T-helper 2 cell treated with Interferon-gamma antibody and Interleukin-4, amounts not matched to agents 5 μg/mL and 100 μg/mL, for 36 hours (primary cell): Measurements from ENCODE around the gene MOSPD2.

Source experiments
- DNase-seq: peaks from one replicate; pipeline ENCODE4 v3.0.0; 2021; ENCODE audit warnings: low spot score
- H3K27ac Mint-ChIP-seq: one replicate; pipeline ENCODE4 v1.8.0; 2021; ENCODE audit warnings: mild to moderate bottlenecking, mixed read lengths
- H3K27me3 Mint-ChIP-seq: one replicate; pipeline ENCODE4 v1.8.0; 2021; ENCODE audit warnings: low read depth, mixed read lengths
- H3K36me3 Mint-ChIP-seq: one replicate; pipeline ENCODE4 v1.8.0; 2021; ENCODE audit warnings: low read depth, mixed read lengths
- H3K4me1 Mint-ChIP-seq: one replicate; pipeline ENCODE4 v1.8.0; 2021; ENCODE audit warnings: low read depth, mixed read lengths
- H3K4me3 Mint-ChIP-seq: one replicate; pipeline ENCODE4 v1.8.0; 2022; ENCODE audit warnings: mild to moderate bottlenecking, moderate library complexity, mixed read lengths
- H3K9me3 Mint-ChIP-seq: one replicate; pipeline ENCODE4 v1.8.0; 2021; ENCODE audit warnings: mixed read lengths

MOSPD2 gene

DNA sequence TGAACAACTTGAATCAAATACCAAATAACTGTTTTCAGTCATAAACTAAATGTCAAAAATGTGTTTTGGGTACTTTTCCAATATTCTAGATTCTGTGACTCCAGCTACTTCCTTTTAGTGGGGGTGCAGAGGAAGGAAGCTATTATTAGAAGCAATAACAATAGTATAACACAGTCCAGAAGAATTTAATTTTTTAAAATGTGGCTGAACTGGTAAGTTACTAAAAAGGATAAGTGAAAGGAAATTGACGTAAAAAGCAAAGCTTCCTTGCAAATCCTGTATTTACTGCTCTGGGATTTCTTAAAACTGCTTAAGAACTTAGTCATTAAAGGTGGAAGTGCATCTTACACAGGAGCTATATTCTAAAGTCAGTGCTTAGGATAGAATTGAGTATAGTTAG, 53.2 kb downstream of the MOSPD2 start:
- Mint-ChIP-seq H3K27me3 (peaks cover 3% of the 10 kb centered on the region), H3K27ac (no peak overlapping the region), H3K4me1 (no peaks in the 10 kb centered on the region), H3K36me3 (no peaks in the 10 kb centered on the region), H3K4me3 (no peak overlapping the region), H3K9me3 (no peaks in the 10 kb centered on the region)
- DNase-seq = no peak

DNA sequence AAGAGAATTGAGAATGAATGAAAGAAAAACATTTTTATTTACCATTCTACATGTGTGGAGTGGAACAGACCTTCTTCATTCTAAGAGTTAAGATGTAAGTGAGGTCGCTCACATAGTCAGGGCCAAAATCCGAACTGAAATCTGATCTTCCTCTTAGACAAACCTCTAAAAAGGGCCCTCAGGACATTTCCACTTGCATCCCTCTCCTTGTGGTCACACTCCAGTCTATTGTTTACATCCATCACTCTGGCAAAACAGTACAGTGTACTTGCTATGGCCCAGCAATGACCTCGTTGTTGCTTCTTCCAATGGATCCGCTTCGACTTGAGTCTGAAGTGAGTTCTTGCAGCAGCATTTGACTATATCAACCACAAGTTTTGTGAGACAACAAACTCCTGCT, 54.2 kb downstream of the MOSPD2 start:
- no peak overlapping the region for H3K27ac Mint-ChIP-seq
- no peak for DNase-seq
- no peaks in the 10 kb centered on the region for H3K9me3 Mint-ChIP-seq
- no peaks in the 10 kb centered on the region for H3K4me1 Mint-ChIP-seq
- H3K4me3 Mint-ChIP-seq = no peak overlapping the region
- peaks cover 6% of the 10 kb centered on the region for H3K27me3 Mint-ChIP-seq
- no peaks in the 10 kb centered on the region for H3K36me3 Mint-ChIP-seq

DNA sequence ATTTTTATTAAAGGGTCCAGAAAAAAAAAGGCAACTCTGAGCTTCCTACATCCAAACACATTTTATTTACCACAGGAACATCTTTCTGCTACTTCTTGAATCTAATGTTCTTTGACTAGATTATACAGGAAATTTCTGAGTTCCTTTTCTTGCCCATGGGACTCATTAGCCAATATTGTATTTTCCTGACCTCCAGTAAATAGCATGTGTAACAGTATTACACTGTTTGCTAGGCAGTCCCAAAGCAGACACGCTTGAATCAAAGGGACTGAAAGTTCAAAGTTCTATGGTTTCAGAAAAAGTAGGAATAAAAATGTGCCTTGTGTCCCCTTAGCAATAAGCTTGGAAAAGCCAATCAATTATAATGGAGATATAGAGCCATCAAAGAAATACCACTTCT, 57.4 kb downstream of the MOSPD2 start:
- no peaks in the 10 kb centered on the region for H3K36me3 Mint-ChIP-seq
- no peaks in the 10 kb centered on the region for H3K4me1 Mint-ChIP-seq

DNA sequence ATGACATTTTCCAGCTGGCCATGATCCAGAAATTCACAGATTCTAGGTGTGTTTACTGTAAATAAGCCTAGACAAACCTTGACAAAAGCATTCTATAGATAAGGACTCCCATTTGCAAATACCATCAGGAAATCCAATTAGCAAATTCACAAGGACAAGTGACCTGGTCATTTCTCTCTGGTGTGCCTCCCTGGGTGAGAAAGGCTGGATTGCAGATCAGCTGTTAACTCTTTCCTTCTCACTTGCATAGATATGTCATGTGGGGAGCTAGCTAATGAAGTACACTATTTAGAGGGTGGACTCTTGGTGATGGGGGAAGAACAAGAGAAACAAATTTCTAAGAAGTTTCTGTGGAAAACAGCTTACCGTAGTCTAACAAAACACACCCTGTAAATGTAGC, 58.9 kb downstream of the MOSPD2 start:
- no peaks in the 10 kb centered on the region for H3K36me3 Mint-ChIP-seq
- H3K4me1 Mint-ChIP-seq = no peaks in the 10 kb centered on the region
- DNase-seq = no peak
- no peak overlapping the region for H3K27ac Mint-ChIP-seq
- peaks cover 6% of the 10 kb centered on the region for H3K27me3 Mint-ChIP-seq
- H3K9me3 Mint-ChIP-seq = no peaks in the 10 kb centered on the region
- H3K4me3 Mint-ChIP-seq = no peak overlapping the region

More for the DNA sequence above, 57.4 kb downstream of the MOSPD2 start:
- no peak for DNase-seq
- Mint-ChIP-seq H3K9me3 (no peaks in the 10 kb centered on the region), H3K4me3 (no peak overlapping the region), H3K27me3 (peaks cover 6% of the 10 kb centered on the region), H3K27ac (no peak overlapping the region)

DNA sequence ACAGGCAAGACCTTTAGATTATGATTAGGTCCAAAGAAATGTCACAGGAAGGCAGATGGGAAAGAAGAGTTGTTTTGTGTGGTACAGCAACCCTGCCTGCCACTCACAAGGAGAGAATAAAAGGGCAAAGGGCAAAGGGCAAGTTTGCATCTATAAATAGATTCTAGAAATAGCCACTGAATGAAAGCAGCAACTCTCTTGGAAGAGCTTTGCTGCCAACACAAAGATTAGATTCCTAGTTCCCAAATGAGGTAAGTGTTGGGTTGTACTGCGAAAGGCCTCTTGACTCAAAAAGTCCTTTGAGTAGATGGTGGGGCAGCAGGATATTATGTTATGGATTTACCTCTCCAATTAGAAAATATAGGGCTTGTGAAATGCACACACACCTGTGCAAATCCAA, 61.2 kb downstream of the MOSPD2 start:
- Mint-ChIP-seq H3K4me3 (no peak overlapping the region), H3K9me3 (no peaks in the 10 kb centered on the region), H3K4me1 (no peaks in the 10 kb centered on the region), H3K27me3 (peaks cover 6% of the 10 kb centered on the region), H3K36me3 (no peaks in the 10 kb centered on the region), H3K27ac (no peak overlapping the region)
- no peak for DNase-seq

DNA sequence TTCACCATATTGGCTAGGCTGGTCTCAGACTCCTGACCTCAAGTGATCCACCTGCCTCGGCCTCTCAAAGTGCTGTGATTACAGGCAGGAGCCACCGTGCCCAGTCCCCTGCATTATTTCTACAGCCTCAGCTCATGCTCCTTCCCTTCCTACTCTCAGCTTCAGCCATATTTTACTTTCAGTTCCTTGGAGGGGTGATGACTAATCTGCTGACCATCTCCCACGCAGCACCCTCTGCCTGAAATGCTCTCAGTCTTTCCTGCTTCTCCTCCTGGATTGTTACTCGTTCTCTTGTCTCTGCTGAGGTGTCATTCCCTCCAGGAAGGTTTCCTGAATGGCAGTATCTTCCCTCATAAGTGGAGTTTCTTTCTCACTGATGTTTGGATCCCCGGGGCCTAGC, 63.3 kb downstream of the MOSPD2 start:
- Mint-ChIP-seq H3K4me1 (no peaks in the 10 kb centered on the region), H3K4me3 (no peak overlapping the region), H3K36me3 (no peaks in the 10 kb centered on the region), H3K27me3 (peaks cover 3% of the 10 kb centered on the region), H3K27ac (no peak overlapping the region), H3K9me3 (no peaks in the 10 kb centered on the region)
- no peak for DNase-seq

DNA sequence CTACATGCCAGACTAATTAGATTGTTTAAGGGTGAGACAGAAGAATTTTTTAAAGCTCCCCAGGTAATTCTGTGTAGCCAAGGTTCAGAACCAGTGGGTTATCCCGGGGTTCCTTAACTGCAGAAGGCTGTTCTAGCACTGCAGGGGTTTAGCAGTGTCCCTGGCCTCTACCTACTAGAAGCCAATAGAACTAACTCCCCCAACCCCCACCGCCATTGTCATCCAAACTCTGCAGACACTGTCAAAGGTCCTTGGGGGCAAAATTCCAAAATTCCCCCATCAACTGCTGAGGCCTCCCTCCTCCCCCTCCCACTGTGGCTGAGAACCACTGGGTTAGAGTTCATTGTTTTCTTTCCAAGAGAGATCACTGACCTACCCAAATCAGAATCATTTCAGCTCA, 66.4 kb downstream of the MOSPD2 start:
- H3K27me3 Mint-ChIP-seq = no peaks in the 10 kb centered on the region
- no peak overlapping the region for H3K4me3 Mint-ChIP-seq
- H3K27ac Mint-ChIP-seq = no peak overlapping the region
- H3K9me3 Mint-ChIP-seq = no peaks in the 10 kb centered on the region
- DNase-seq = no peak
- no peaks in the 10 kb centered on the region for H3K36me3 Mint-ChIP-seq
- no peaks in the 10 kb centered on the region for H3K4me1 Mint-ChIP-seq

DNA sequence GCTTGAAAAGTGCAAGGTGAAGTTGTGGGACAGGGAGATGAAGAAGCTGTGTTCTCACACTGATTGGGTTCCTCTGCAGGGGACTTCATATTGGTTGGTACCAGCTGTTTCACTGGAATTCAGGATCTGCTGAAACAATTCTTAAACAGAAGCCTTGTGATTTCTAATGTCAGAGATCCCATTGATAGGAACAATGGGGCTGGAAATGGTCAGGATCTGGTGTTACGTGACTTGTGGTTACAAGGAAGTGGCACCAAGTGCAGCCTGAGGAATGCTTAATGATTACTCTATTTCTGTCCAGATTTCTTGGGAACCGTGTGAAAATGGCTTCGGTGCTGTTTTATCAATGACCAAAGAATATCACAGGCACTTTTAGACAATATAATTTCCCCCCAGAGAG, 68.1 kb downstream of the MOSPD2 start:
- no peaks in the 10 kb centered on the region for H3K27me3 Mint-ChIP-seq
- H3K36me3 Mint-ChIP-seq = no peaks in the 10 kb centered on the region
- no peaks in the 10 kb centered on the region for H3K9me3 Mint-ChIP-seq
- no peaks in the 10 kb centered on the region for H3K4me1 Mint-ChIP-seq
- no peak overlapping the region for H3K4me3 Mint-ChIP-seq
- no peak overlapping the region for H3K27ac Mint-ChIP-seq
- no peak for DNase-seq

DNA sequence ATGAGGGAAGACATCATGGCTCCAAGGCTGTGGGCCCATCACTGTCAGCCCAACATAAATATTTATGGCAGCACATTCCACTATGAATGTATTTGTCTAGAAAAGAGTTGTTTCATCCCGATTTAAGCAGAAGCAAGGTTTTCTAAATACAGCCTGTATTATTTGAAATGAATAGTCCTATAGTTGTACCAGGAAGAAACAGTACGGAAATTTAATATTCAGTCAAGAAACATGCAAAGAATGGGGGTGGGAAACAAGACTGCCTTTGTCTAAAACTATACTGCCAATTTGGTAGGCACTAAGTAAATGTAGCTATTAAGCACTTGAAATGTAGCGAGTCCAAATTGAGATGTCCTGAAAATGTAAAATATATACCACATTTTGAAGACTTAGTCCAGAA, 69.1 kb downstream of the MOSPD2 start:
- DNase-seq = no peak
- Mint-ChIP-seq H3K4me3 (no peak overlapping the region), H3K4me1 (no peaks in the 10 kb centered on the region), H3K27ac (no peak overlapping the region), H3K36me3 (no peaks in the 10 kb centered on the region), H3K27me3 (no peaks in the 10 kb centered on the region), H3K9me3 (no peaks in the 10 kb centered on the region)

DNA sequence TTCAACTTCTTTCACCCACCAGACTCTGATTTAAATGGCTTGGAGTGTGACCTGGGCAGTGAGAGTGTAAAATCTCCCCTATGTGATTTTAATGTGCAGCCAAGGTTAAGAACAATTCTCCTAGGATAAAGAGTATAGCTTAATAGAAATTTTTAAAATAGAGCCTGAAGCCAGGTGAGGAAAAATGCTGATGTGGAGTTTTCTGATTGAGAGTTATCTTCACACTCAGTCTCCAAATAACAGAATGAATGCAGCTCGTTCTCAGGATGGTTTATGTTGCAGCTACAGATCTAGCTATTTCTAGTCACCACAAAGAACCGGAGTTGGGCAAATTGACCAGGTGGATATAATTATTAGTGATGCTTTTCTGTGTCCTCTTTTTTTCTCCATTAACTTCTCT, 70.7 kb downstream of the MOSPD2 start:
- H3K4me3 Mint-ChIP-seq = no peak overlapping the region
- H3K36me3 Mint-ChIP-seq = no peaks in the 10 kb centered on the region
- no peaks in the 10 kb centered on the region for H3K27me3 Mint-ChIP-seq
- H3K9me3 Mint-ChIP-seq = no peaks in the 10 kb centered on the region
- no peak for DNase-seq
- no peak overlapping the region for H3K27ac Mint-ChIP-seq
- no peaks in the 10 kb centered on the region for H3K4me1 Mint-ChIP-seq

DNA sequence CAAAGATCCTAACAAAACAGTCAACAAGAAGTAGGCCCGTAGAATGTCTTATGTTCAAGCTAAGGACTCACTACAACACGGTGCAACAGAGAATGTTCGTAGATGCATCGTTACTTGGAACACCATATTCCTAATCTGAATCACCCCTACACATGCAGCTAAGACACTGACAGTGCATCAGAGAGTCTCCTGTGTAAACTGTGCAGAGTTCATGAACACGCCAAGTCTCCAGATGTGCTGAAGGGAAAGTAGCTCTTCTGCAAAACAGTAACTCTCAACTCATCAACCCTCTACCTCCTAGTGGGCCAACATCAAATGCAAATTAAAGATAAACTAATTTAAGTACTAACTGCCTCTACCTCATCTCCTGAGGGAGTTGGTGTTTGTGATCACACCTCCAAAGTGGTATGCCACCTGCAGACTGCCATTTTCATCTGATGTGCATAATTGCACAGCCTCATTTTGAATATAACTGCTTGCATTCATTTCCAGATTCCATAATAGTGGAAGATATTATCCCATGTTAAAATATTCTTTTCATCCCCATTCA, 73.5 kb downstream of the MOSPD2 start:
- no peaks in the 10 kb centered on the region for H3K27me3 Mint-ChIP-seq
- no peaks in the 10 kb centered on the region for H3K36me3 Mint-ChIP-seq

DNA sequence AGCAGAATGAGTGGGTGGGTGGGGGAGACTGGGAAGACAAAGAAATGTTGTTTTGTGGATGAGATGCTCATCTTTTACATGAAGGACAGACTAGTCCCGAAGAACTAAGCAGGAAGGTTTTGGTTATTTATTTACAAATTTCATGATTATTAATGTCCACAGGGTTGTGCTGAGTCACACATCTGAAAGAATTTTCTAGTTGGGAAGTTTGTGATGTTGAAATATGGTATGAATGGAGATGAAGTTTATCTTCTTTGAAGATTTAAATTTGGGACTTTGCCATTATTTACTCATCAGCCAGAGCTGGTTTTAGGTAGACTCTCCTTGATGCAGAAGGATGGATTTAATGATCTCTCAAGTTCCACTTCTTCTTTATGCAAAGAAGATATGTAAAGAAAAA, 75.5 kb downstream of the MOSPD2 start:
- H3K27ac Mint-ChIP-seq = no peak overlapping the region
- no peaks in the 10 kb centered on the region for H3K27me3 Mint-ChIP-seq
- H3K9me3 Mint-ChIP-seq = no peaks in the 10 kb centered on the region
- DNase-seq = no peak
- H3K4me1 Mint-ChIP-seq = no peaks in the 10 kb centered on the region
- H3K36me3 Mint-ChIP-seq = no peaks in the 10 kb centered on the region
- no peak overlapping the region for H3K4me3 Mint-ChIP-seq

More for the DNA sequence above, 73.5 kb downstream of the MOSPD2 start:
- no peak for DNase-seq
- no peak overlapping the region for H3K4me3 Mint-ChIP-seq
- H3K27ac Mint-ChIP-seq = no peak overlapping the region
- no peaks in the 10 kb centered on the region for H3K9me3 Mint-ChIP-seq
- no peaks in the 10 kb centered on the region for H3K4me1 Mint-ChIP-seq

DNA sequence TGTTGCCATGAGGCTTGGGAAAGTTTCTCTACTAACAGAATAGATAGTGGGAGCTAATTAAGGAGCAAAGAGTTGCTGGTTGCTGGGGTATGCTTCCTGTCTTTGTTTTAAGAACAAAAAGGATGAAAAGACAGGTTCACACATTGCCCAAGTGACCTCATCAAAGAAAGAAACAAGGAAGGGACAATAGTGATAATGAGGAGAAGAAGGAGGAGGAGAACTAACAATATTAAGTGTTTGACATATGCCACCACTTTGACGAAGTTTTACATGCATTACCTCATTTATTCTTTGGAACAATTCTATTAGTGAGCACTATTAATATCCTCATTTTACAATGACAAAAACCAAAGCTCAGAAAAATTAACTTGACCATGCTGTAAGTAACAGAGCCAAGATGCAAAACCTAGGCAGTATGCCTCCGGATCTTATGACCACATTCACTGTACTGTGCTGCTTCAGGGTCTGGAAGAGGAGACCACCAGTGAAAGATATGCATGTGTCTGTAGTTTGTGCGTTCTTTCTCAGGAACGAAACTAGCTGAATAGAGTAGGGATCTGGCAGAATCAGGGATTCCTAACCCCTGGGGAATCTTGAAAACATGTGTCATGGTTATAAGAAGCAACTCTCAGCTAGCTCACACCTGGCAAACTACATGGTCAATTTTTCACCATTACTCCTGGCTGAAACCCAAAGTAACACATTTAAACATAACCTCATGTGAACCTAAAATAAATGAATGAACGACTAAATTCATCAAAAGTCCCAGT, 83.8 kb downstream of the MOSPD2 start:
- H3K4me3 Mint-ChIP-seq = no peak overlapping the region
- no peaks in the 10 kb centered on the region for H3K4me1 Mint-ChIP-seq
- no peak for DNase-seq
- H3K9me3 Mint-ChIP-seq = no peaks in the 10 kb centered on the region
- H3K36me3 Mint-ChIP-seq = no peaks in the 10 kb centered on the region
- H3K27ac Mint-ChIP-seq = no peak overlapping the region
- H3K27me3 Mint-ChIP-seq = no peaks in the 10 kb centered on the region

DNA sequence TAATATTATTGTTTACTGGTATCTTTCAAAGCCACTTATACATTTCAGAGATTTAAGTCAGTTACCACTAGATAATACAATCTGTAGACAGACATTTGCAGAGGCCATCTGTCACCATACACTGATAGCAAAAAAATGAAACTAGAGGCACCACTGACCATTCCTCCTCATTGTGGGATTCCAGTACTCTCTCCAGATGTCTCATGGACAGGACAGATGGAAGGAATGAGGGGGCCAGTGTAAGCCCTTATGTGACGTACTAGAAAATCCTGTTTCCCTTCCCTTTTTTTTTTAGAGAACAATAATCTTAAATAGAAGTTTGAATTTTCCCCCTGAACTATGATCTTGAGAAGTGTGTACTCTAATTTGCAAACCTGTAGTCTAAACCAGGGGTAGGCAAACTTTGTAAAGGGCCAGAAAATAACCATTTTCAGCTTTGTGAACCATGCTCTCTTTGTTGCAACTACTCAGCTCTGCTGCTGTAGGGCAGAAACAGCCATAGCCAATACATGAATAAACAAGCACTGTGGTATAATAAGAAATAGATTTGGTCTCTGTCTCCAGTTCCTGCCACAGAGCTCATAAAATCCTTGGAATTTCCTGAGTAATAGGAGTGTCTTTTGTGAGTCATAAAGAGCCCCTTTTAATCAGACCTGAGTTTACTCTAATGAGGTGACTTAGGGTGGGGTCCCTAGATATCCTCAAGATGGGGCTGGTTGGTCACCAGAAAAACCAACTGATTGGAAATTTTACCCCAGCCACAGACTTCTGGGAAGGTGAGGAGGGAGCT, 90.4 kb downstream of the MOSPD2 start:
- H3K4me3 Mint-ChIP-seq = no peak overlapping the region
- no peak for DNase-seq
- no peaks in the 10 kb centered on the region for H3K9me3 Mint-ChIP-seq
- no peaks in the 10 kb centered on the region for H3K4me1 Mint-ChIP-seq
- no peaks in the 10 kb centered on the region for H3K27me3 Mint-ChIP-seq
- no peaks in the 10 kb centered on the region for H3K36me3 Mint-ChIP-seq
- no peak overlapping the region for H3K27ac Mint-ChIP-seq
